Hindlimb muscle (tissue), 1 donor: ENCODE results near the gene ADGRL3. TPM values are rescaled to one million over a fixed set of nuclear protein-coding genes. Genes with fewer than 3 reads are reported as not detected.
"Not testable (repeated sequence)": the region's sequence is repeated elsewhere in the genome, so short reads cannot be mapped to it uniquely, and the experiment has no call there.

Source experiments
- DNase-seq: peaks from one replicate; pipeline ENCODE4 v3.0.0-alpha.2; 2013
- polyA plus RNA-seq: library from polyadenylated mRNA; unstranded; fragments of 120-200 nt; gene quantifications from one replicate; pipeline ENCODE4 v1.2.1, GENCODE V29; 2013; ENCODE audit not compliant: insufficient read length

Gene ADGRL3
- polyA plus RNA-seq, 1 donor = 21.0 TPM

GRCh38 chr4:61207156-61207555 lies 7.0 kb downstream of the ADGRL3 start:
- DNase-seq = not testable (repeated sequence)

GRCh38 chr4:61210186-61210939 lies 10.2 kb downstream of the ADGRL3 start:
- DNase-seq = no peak

- DNase-seq = no peak
Observed at GRCh38 chr4:61211781-61212180, 11.7 kb downstream of the ADGRL3 start.

- no peak for DNase-seq
Observed at GRCh38 chr4:61212788-61213187, 12.7 kb downstream of the ADGRL3 start.

- no peak for DNase-seq
Observed at GRCh38 chr4:61214680-61215079, 14.6 kb downstream of the ADGRL3 start.

GRCh38 chr4:61217222-61217621 lies 17.1 kb downstream of the ADGRL3 start:
- DNase-seq = no peak

GRCh38 chr4:61220556-61220955 lies 20.4 kb downstream of the ADGRL3 start:
- DNase-seq = no peak

GRCh38 chr4:61223385-61223784 lies 23.3 kb downstream of the ADGRL3 start:
- no peak for DNase-seq

- DNase-seq = no peak
Observed at GRCh38 chr4:61224573-61224972, 24.4 kb downstream of the ADGRL3 start.

- DNase-seq = peak; percentile 43
Observed at GRCh38 chr4:61225656-61226055, 25.5 kb downstream of the ADGRL3 start.

- DNase-seq = no peak
Observed at GRCh38 chr4:61231421-61231820, 31.3 kb downstream of the ADGRL3 start.

GRCh38 chr4:61239250-61239649 lies 39.1 kb downstream of the ADGRL3 start:
- DNase-seq = no peak

- no peak for DNase-seq
Observed at GRCh38 chr4:61243962-61244361, 43.8 kb downstream of the ADGRL3 start.

- DNase-seq = no peak
Observed at GRCh38 chr4:61245069-61245714, 45.1 kb downstream of the ADGRL3 start.

- peak; percentile 42 for DNase-seq
Observed at GRCh38 chr4:61246034-61246433, 45.9 kb downstream of the ADGRL3 start.

GRCh38 chr4:61248705-61249104 lies 48.6 kb downstream of the ADGRL3 start:
- no peak for DNase-seq

- no peak for DNase-seq
Observed at GRCh38 chr4:61251129-61251528, 51.0 kb downstream of the ADGRL3 start.

GRCh38 chr4:61254406-61254805 lies 54.3 kb downstream of the ADGRL3 start:
- no peak for DNase-seq

GRCh38 chr4:61273233-61273632 lies 73.1 kb downstream of the ADGRL3 start:
- DNase-seq = peak; percentile 21

GRCh38 chr4:61274286-61274685 lies 74.2 kb downstream of the ADGRL3 start:
- no peak for DNase-seq

GRCh38 chr4:61275241-61275640 lies 75.1 kb downstream of the ADGRL3 start:
- no peak for DNase-seq

GRCh38 chr4:61276029-61276428 lies 75.9 kb downstream of the ADGRL3 start:
- no peak for DNase-seq

- DNase-seq = no peak
Observed at GRCh38 chr4:61277785-61278760, 77.9 kb downstream of the ADGRL3 start.
